Hepatocyte (in vitro differentiated cells): ENCODE results near the gene STK17B. TPM values are rescaled to one million over a fixed set of nuclear protein-coding genes. Genes with fewer than 3 reads are reported as not detected.

Experiments
- DNase-seq: peaks from one replicate; pipeline ENCODE4 v3.0.0-alpha.2; 2016; ENCODE audit warnings: low spot score
- H2AFZ ChIP-seq: fragments of 200-600 bp; sonication (generic); 2 replicates; pipeline ENCODE4 v1.6.0; 2016; ENCODE audit warnings: antibody characterized with exemption, mild to moderate bottlenecking
- H3K27ac ChIP-seq: fragments of 200-600 bp; sonication (generic); 2 replicates; pipeline ENCODE4 v1.5.1; 2016; ENCODE audit warnings: mild to moderate bottlenecking
- H3K27me3 ChIP-seq: fragments of 200-600 bp; sonication (generic); 2 replicates; pipeline ENCODE4 v1.6.1; 2016
- H3K36me3 ChIP-seq: fragments of 200-600 bp; sonication (generic); replicated peaks from 2 replicates; pipeline ENCODE4 v1.5.1; 2016; ENCODE audit warnings: low read depth; ENCODE audit not compliant: insufficient read depth
- H3K4me1 ChIP-seq: fragments of 200-600 bp; sonication (generic); 2 replicates; pipeline ENCODE4 v1.5.1; 2016; ENCODE audit warnings: mild to moderate bottlenecking, moderate library complexity; ENCODE audit not compliant: insufficient read depth
- H3K4me2 ChIP-seq: fragments of 200-600 bp; sonication (generic); 2 replicates; pipeline ENCODE4 v1.6.0; 2016
- H3K4me3 ChIP-seq: fragments of 200-600 bp; sonication (generic); 2 replicates; pipeline ENCODE4 v1.5.1; 2016; ENCODE audit warnings: mild to moderate bottlenecking
- H3K79me2 ChIP-seq: fragments of 200-600 bp; sonication (generic); 2 replicates; pipeline ENCODE4 v1.6.0; 2017; ENCODE audit warnings: mild to moderate bottlenecking
- H3K9me2 ChIP-seq: fragments of 200-600 bp; sonication (generic); replicated peaks from 2 replicates; pipeline ENCODE4 v1.6.0; 2017; ENCODE audit warnings: mild to moderate bottlenecking; ENCODE audit not compliant: insufficient read depth
- H3K9me3 ChIP-seq: fragments of 200-600 bp; sonication (generic); 2 replicates; pipeline ENCODE4 v1.5.1; 2016; ENCODE audit warnings: low read depth, mild to moderate bottlenecking
- H4K20me1 ChIP-seq: fragments of 200-600 bp; sonication (generic); 2 replicates; pipeline ENCODE4 v1.6.0; 2016; ENCODE audit warnings: mild to moderate bottlenecking; ENCODE audit not compliant: insufficient read depth, poor library complexity, severe bottlenecking
- EZH2 ChIP-seq: fragments of 200-600 bp; sonication (generic); IDR thresholded peaks from 2 replicates; pipeline ENCODE4 v1.6.1; 2016; ENCODE audit warnings: antibody characterized with exemption, mild to moderate bottlenecking, borderline replicate concordance
- EZH2phosphoT487 ChIP-seq: fragments of 200-600 bp; sonication (generic); IDR thresholded peaks from one replicate; pipeline ENCODE4 v1.6.1; 2018; ENCODE audit warnings: antibody characterized with exemption, mild to moderate bottlenecking, low read depth, moderate library complexity; ENCODE audit not compliant: unreplicated experiment, severe bottlenecking
- WGBS: methylation state at CpG from one replicate; pipeline ENCODE4 v1.1.6; 2016; ENCODE audit warnings: low lambda C conversion rate; ENCODE audit errors: missing lambda C conversion rate; 5-methylcytosine and 5-hydroxymethylcytosine counted together
- polyA plus RNA-seq: library from polyadenylated mRNA; unstranded; fragments of >200 nt; fragmentation: Nextera tagmentation; extraction: Ambion mirVana; gene quantifications from 2 replicates; pipeline ENCODE4 v1.2.1, GENCODE V29; 2016
- total RNA-seq: library from RNA; depleted of rRNA; stranded (reverse); fragments of >200 nt; gene quantifications from 2 replicates; pipeline ENCODE4 v1.2.3, GENCODE V29; 2014
- TF ChIP-seq, protein P1 (sequence below): fragments of 200-600 bp; sonication (generic); IDR thresholded peaks from 2 replicates; pipeline ENCODE4 v1.5.1; 2016; ENCODE audit warnings: antibody characterized with exemption, mild to moderate bottlenecking; ENCODE audit not compliant: poor library complexity

STK17B gene
- total and polyA plus RNA-seq, 2 experiments from 2014 or later: 6.4 to 45.5 TPM

DNA sequence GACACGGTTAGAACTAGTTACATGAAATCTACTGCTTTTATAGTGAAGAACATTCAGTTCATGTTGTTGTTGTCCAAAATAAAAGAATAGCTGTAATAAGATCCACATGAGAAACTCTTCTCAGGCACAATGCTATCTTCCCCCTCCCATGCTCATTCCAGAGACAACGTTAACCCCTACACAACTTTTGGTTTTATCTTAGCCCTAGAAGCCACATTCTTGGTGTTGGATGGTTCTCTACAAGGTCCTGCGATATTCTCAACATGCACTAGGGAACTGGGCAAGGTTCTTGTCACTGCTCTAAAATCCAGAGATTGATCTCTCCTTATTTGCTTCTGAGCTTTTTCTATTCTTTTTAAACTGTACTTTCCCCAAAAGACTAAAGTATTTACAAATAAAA is 51.5 kb downstream of the STK17B start:
- TF ChIP-seq EZH2phosphoT487 (no peak), EZH2 (no peak)
- TF ChIP-seq, protein P1, sequence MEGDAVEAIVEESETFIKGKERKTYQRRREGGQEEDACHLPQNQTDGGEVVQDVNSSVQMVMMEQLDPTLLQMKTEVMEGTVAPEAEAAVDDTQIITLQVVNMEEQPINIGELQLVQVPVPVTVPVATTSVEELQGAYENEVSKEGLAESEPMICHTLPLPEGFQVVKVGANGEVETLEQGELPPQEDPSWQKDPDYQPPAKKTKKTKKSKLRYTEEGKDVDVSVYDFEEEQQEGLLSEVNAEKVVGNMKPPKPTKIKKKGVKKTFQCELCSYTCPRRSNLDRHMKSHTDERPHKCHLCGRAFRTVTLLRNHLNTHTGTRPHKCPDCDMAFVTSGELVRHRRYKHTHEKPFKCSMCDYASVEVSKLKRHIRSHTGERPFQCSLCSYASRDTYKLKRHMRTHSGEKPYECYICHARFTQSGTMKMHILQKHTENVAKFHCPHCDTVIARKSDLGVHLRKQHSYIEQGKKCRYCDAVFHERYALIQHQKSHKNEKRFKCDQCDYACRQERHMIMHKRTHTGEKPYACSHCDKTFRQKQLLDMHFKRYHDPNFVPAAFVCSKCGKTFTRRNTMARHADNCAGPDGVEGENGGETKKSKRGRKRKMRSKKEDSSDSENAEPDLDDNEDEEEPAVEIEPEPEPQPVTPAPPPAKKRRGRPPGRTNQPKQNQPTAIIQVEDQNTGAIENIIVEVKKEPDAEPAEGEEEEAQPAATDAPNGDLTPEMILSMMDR: no peak
- Histone ChIP-seq H3K27ac (no peak overlapping the region), H4K20me1 (no peaks in the 10 kb centered on the region), H3K36me3 (no peaks in the 10 kb centered on the region), H3K9me2 (no peaks in the 10 kb centered on the region), H3K27me3 (no peaks in the 10 kb centered on the region), H3K4me1 (peaks cover 7% of the 10 kb centered on the region), H2AFZ (no peak overlapping the region), H3K79me2 (no peaks in the 10 kb centered on the region), H3K4me2 (no peak overlapping the region), H3K4me3 (no peak overlapping the region), H3K9me3 (no peaks in the 10 kb centered on the region)
- no peak for DNase-seq
- WGBS: 87% methylated on average over 3 of the region's 3 CpGs

DNA sequence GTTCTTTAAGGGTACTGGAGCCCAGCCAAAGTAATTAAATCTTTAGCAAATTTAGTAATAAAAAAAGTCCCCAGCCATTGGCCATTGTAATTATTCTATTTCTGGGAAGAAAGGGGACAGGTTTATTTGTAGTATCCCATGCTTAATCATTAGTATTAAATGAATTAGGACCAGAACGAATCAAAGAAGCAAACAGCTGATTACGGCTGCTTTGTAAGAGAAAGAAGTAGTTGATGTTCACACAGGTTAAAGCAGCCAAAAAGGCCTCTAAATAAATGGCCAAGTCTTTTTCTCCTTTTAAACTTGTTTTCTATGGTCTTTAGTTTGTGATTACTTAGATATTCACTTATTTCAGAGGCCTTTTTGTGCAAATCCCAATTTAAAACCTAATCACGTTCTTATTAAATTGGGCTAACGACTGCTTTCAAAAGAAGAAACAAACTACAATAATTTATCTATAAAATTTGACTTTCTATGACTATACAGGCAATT is 54.1 kb downstream of the STK17B start:
- Histone ChIP-seq H3K36me3 (no peaks in the 10 kb centered on the region), H3K4me3 (no peak overlapping the region), H3K4me2 (no peak overlapping the region), H3K9me3 (no peaks in the 10 kb centered on the region), H3K27ac (no peak overlapping the region), H3K27me3 (no peaks in the 10 kb centered on the region), H2AFZ (no peak overlapping the region), H3K79me2 (no peaks in the 10 kb centered on the region), H3K9me2 (no peaks in the 10 kb centered on the region), H3K4me1 (peaks cover 8% of the 10 kb centered on the region), H4K20me1 (no peaks in the 10 kb centered on the region)
- DNase-seq: no peak
- TF ChIP-seq EZH2phosphoT487: no peak
- TF ChIP-seq, protein P1: no peak
- no peak for TF ChIP-seq EZH2
- WGBS: 93% methylated on average over 4 of the region's 4 CpGs

DNA sequence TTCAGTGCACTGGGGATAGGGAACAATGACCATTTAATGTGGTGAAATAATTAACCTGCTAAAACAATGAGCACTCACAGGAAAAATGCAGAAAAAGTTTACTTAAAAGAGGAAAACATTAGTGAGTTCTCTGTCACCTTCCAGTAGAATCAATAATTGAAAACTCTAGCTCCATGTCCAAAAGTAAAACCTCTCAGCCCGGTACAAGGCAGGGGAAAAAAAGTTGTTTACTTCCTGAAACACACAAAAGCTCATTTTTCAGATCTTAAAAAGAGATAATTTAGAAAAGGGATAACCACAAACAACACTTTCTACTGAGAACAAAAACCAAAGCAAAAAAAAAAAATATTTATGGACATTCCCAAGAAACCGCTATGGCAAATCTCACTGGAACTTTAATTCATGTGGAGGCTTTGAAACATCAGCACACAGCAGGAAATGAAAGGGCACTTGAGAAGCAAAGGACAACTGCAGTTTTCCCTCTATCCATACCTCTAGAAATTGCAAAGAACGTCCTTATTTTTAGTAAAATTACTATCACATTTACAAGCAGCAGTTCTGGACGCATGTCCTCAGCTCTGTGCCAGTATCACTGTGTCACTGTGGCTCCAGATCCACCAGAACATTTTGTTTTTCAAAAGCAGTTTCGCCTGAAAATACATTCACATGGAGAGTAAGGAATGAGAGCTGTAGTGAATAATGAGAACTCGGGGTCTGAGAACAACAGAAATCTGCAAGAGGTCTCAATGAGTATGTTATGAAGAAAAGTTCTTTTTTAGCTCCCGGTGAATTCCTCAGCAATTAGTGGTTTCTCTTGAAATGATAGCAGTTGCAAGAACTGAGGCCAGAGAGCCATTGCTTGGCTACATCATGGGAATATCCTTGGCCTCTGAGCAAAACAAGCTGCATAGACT is 58.1 kb downstream of the STK17B start:
- Histone ChIP-seq H3K4me1 (peaks cover 14% of the 10 kb centered on the region), H3K4me3 (no peak overlapping the region), H3K27me3 (no peaks in the 10 kb centered on the region), H2AFZ (peak overlapping the region; percentile 3), H3K4me2 (peak overlapping the region; percentile 19), H3K27ac (peak overlapping the region; percentile 54), H3K36me3 (no peaks in the 10 kb centered on the region), H4K20me1 (no peaks in the 10 kb centered on the region), H3K9me2 (no peaks in the 10 kb centered on the region), H3K9me3 (no peaks in the 10 kb centered on the region), H3K79me2 (no peaks in the 10 kb centered on the region)
- DNase-seq: no peak
- WGBS: 40% methylated on average over 7 of the region's 7 CpGs
- TF ChIP-seq, protein P1: no peak
- TF ChIP-seq EZH2phosphoT487 (no peak), EZH2 (no peak)
